ENCODE data around the gene MMP8.

DNA sequence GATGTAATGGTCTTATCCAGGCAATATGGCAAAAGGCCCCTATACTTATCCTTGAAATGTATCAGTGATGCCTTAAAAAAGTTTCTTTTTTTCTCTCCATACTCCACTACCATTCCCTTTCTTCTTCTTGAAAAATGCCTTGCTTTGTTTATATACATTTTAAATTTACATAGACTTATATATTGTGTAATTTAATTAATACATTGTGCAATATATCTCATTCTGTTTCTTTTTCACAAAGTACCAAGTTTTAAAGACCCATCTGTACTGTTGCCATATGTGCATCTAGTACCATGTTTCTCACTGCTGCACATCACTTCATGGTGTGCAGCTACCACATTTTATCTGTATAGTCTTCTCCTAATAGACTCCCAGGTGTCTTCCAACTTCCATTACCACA is 7.5 kb downstream of the MMP8 start:
- no peak for TF ChIP-seq POLR2AphosphoS5 (IDR thresholded peaks at IDR 0.05; ENCODE audit: low read depth, low read length)
- no peak for TF ChIP-seq TAF1 (IDR thresholded peaks at IDR 0.05; ENCODE audit: borderline replicate concordance, low read depth, low read length)
- TF ChIP-seq POLR2A (IDR thresholded peaks at IDR 0.05; ENCODE audit: low read depth, low read length), result no peak

Measured in GM12892 (cell line).